M059J (cell line): Measurements from ENCODE around the gene NCDN. TPM values are rescaled to one million over a fixed set of nuclear protein-coding genes. Genes with fewer than 3 reads are reported as not detected.

ENCODE experiments used
- DNase-seq: peaks from one replicate; pipeline ENCODE4 v3.0.0-alpha.2; 2012; ENCODE audit warnings: low read depth
- total RNA-seq: library from RNA; depleted of rRNA; stranded (reverse); fragments of >200 nt; shearing (Covaris generic); gene quantifications from 2 replicates; pipeline ENCODE4 v1.2.3, GENCODE V29; 2014

Gene NCDN
- total RNA-seq, 1 experiment from 2014 or later: 27.0 TPM

DNA sequence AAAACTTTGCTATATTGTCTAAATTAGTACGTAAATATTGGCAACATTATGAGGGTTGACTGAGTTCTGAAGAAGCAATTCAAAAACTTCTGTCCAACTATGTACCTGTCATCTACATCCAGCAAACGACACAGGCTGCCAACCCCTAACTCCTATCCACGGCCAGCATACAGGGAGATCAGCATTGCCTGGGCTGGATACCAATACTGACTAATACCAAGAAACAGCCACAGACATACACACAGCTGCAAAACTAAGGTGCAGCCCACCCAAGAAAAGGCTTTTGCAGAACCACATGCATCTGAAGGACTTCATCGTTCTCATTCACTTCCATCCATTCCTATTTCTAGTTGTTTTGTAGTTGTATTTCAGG, 2.4 kb upstream of the NCDN start:
- DNase-seq: no peak

DNA sequence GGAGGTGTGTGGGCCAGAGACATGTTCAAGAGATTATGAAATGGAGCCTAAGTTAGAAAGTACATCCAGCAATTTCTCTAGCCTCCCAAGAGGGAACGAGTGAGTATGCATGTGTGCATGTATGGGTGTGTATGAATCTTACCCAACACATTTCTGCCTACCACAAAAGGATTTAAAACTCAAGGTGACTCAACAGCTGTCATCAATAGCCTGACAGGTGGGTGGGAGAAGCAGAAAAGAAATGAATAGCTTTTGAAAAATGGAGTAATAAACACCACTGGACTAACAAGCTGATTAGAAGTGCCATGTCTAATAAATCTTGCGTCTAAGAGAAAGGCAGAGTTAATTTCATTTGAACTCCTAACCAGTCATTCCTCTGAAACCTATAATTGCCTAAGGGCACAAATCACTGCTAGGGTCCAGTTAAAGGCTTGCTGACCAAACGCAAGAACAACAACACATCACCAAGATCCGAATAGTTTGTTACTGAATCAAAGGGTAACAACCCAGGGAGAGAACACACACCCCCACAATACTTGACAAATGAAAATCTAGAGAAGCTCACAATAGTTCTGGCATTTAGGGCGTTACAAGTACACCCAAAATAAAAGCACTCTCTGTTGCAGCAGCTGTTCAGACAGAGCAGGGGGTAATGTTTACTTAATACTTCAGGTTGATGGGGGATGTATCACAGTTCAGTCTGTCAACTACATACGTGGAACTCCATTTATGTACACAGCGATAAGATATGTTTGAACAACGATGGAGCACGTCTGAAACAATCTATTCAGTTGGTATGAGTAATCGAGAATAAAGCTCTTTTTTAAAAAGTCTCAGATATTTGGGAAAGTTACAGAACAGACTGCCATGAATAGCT, 1.8 kb upstream of the NCDN start:
- DNase-seq: peak; percentile 66

DNA sequence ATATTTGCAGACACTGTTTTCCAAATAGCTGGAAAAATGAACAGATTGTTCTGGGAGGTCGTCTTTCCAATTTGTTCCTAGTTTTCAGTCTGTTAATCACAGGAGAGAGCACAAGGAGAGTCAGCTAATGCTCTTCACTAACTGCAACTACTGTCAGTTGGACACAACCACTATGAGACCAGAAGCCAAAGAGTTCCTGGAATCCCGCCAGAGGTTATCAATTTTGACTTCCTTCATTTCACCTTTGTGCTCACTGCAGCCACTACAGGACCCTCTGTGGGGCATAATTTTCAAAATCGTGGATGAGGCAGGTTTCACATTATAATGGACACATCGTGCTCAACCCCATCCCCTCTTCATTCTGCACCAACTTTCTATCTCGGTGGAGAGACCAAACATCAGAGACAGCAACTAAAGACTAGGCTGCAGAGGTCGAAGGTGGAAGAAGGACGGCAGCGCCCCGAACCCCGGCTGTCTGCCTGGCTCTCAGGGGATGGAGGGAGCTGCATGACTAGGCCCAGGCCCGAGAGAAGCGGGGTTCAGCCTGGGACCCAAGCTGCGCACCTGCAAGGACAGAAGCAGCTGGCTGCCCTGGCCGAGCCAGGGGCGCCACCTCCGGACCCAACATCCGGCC, 998 bp upstream of the NCDN start:
- DNase-seq: no peak

DNA sequence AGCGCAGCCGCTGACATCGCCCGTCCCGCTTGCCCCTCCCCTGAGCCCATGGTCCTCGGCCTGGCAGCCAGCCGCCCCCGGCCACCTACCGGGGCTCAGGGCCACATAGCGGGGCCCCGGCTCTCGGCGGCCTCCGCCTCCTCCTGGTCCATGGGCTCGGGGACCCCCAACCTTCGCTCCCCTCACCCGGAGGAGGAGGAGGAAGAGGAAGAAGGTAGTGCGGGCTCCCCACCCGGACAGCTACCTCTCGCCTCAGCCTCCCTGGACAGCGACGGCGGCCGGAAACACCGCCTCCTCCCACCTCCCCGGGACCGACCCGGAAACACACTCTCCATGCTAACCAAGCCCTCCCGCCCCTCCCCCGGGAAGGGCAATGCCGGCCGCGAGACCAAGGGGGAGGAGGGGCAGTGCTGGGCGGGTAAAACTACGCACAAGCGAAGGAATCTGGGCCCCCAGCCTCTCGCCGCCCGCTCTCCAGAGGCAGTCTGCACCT, 435 bp upstream of the NCDN start, which contains the start of gene KIAA0319L:
KIAA0319L (minus strand) TSS at position 286 of the 493 bp plus-strand sequence. CDS start 2,912 bp downstream, outside the sequence.
- DNase-seq: peak; percentile 87

DNA sequence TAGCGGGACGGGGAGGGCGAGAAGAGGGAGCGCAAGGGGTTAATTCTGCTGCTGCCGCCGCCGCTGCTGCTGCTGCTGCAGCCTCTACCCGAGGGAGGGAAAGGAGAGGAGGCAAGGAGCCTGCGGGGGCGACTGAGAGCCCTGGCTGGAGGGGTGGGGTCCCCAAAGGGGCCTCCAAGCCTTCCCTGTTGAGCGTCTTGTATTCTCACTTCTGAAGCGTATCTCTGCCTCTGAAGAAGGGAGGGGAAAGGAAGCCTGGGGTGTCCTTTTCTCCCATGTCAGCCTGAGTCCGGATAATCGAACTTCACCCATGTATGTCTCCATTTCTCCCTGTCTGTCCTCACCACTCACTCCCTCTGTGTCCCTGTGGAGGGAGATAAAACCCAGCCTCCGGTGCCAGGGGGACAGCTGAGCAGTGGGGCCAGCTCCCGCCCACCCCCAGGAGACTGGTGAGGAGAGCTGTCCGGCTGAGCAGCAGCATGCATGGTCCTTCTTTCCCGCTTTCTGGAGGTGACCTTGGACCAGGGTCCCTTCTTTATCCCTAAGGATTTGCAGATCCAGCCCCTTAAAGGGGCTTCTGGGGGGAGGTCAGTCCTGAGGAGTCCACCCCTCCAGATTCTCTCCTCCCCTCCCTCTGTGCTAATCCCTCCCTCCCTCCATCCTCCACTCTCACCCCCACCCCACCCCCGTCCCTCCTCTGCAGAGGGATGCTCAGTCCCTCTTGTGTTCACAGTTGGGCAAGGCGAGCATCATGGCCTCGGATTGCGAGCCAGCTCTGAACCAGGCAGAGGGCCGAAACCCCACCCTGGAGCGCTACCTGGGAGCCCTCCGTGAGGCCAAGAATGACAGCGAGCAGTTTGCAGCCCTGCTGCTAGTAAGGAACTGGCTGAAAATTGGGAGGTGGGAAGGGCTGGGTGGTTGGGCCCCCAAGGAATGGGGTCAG, 1.0 kb downstream of the NCDN start:
- DNase-seq: no peak

DNA sequence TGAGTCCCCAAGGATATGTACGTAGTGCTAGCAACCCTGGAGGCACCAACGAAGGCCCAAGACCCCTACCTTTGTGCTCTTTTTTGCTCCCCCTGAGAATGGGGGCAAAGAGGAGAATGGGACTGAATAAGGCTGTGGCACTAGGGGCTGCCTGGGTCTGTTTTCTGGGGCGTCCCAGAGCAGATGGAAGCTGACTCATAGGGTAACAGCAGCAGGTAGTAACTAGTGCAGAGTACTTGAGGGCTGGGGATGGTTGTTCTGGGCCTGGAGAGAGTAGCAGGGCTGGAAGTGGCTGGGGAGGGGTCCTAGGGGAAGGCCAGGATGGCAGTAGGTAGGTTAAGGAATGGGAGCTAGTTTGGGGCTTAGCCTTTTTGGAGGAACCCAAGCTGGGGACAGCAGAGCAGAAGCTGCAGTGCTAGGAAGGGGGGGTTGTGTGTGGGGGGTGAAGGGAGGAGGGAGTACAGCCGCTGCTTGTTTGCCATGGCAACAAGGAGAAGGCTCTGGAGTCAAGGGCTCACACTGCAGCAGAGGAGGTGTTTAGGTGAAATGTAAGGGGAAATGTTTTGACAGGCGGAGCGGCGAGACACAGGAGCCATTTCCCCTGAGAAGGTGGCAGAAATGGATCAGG, 1.8 kb downstream of the NCDN start:
- no peak for DNase-seq

DNA sequence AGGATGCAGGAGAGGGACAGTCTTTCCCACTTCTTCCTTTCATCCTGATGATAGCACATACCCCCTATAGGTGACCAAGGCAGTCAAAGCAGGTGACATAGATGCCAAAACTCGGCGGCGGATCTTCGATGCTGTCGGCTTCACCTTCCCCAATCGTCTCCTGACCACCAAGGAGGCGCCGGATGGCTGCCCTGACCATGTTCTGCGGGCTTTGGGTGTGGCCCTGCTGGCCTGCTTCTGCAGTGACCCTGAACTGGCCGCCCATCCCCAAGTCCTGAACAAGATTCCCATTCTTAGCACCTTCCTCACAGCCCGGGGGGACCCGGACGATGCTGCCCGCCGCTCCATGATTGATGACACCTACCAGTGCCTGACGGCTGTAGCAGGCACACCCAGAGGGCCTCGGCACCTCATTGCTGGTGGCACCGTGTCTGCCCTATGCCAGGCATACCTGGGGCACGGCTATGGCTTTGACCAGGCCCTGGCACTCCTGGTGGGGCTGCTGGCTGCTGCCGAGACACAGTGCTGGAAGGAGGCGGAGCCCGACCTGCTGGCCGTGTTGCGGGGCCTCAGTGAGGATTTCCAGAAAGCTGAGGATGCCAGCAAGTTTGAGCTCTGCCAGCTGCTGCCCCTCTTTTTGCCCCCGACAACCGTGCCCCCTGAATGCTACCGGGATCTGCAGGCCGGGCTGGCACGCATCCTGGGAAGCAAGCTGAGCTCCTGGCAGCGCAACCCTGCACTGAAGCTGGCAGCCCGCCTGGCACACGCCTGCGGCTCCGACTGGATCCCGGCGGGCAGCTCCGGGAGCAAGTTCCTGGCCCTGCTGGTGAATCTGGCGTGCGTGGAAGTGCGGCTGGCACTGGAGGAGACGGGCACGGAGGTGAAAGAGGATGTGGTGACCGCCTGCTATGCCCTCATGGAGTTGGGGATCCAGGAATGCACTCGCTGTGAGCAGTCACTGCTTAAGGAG, 2.9 kb downstream of the NCDN start:
- no peak for DNase-seq

GRCh38 chr1:35561297-35561971, 3.8 kb downstream of the NCDN start:
- DNase-seq: no peak

GRCh38 chr1:35561972-35562680, 4.5 kb downstream of the NCDN start:
- no peak for DNase-seq

- no peak for DNase-seq
Measured at GRCh38 chr1:35563166-35563565, 5.6 kb downstream of the NCDN start.

GRCh38 chr1:35564037-35564883, 6.7 kb downstream of the NCDN start:
- DNase-seq: peak; percentile 83

GRCh38 chr1:35564884-35565741, 7.5 kb downstream of the NCDN start:
- DNase-seq: no peak

DNA sequence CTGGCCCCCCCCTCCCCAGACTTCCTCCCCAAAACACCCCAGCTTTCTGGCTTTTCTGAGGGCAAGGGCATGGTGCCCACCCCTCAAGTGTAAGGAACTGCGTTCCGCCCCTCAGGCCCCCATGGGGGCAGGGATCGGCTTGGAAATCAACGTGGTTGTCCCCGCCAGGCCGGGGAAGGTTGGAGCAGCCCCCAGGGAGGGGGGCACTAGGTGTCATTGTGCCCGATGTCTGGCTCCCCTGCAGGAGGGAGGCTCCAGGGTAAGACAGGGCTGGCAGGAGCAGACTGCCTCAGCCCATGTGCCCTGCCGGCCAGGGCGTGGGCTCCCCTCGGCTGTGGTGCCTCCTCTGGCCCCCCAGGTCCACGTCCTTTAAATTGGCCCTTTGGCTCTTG, 8.1 kb downstream of the NCDN start:
- no peak for DNase-seq

GRCh38 chr1:35567947-35568558, 10.5 kb downstream of the NCDN start:
- DNase-seq: no peak

DNA sequence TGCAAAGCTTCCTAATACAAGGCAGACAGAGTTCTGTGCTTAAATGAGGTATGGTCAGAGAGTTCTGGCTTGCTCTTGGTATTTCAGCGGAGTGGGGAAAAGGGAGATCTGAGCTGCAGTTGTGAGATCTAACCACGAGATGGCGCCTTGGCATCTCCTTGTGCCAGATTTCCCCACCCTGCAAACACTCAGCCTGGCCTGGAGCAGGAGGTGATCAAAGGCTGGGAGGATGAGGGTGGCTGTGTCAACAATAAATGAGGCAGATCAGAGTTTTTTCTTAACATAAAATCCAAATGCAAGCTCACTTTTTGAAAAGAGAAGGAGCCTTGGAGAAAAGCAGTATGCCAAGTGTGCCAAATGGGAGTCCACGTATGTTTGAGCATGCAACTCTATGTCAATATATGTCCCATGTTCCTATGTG, 11.4 kb downstream of the NCDN start:
- peak; percentile 65 for DNase-seq

GRCh38 chr1:35569936-35570335, 12.3 kb downstream of the NCDN start:
- peak; percentile 58 for DNase-seq
